HL-60/S4 (cell line): ENCODE data around the gene SLC6A18.

ENCODE experiments used
- in situ Hi-C: fragments of 300-500 bp; cut with MboI; formaldehyde crosslinking; loops from 2 replicates; pipeline ENCODE4 v1.14.3; 2022; ENCODE audit warnings: low sequenced_read_pairs

Gene SLC6A18

DNA sequence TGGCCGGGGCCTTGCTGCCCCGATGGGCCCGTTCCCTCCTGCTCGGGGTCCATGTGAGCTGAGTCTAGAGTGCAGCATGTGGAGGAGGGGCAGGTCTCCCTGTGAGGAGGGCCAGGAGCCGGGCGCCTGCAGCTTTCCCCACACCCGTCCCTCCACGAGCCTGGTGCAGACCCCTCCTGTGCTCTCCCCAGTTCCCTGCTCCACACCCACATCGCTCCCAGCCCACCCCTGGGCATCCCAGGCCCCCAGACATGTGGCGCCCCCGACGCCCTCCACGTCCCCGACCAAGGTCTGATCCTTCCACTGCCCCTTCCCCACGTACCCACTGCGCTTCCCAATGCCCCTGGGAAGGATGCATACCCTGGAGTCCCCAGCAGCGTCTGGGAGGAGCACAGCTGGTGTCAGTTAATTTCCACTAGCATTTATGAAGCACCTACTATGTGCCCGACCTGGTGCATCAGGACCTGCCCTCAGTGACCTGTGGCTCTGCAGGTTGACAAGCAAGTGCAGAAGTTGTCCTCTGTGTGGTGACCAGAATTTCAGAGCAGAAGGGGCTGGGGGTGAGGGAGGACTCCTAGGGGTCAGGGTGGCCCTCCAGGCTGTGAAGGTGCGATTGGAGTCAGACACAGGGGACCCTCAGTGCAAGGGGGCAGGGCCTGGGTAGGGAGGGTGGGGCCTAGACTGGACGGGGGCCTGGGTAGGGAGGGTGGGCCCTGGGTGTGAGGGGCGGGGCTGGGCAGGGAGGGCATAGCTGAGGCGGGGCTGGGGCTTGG lies 10.8 kb upstream of the SLC6A18 start:
- in situ Hi-C loops = no loop called here

DNA sequence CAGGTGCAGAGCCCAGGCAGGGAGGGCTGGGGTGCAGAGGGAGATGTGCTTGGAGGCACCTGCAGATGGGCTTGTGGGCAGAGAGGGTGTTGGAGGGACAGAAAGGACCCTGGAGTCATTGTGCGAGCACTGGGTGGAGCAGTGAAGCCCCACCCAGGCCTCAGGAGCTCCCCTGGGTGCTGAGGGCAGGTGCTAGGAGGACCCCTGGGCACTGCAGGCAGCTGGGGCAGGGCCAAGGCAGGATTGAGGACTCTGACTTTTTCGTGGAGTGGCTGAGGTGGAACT lies 10.3 kb upstream of the SLC6A18 start:
- in situ Hi-C loops = no loop called here

DNA sequence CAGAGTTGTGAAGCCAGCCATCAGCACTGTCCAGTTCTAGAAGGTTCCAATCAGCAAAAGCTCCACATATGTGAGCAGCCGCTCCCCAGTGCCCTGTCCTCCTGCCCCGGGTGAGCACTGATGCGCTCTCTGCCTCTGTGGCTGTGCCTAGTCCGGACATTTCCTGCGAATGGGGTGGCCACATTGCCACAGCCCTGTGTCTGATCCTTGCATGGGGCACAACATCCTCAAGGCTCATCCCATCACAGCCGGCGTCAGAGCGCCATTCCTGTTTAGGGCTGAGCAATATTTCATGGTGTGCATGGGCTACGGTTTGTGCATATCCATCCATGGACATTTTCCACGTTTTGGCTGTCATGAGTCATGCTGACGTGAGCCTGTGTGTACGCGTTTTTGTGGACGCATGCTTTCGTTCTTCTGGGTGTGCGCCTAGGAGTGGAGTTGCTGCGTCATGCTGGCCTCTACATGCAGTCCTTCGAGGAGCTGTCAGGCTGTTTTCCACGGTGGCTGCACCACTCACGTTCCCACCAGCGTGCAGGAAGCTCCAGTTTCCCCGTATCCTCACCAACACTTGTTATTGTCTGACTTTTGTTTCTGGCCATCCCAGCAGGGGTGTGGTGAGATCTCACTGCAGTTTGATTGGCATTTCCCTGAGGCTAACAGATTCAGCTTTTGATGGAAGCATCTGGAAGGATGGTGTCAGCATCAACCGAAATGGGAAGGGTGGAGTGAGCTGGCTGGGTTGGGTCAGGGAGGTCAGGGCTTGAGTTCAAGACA lies 9.7 kb upstream of the SLC6A18 start:
- in situ Hi-C loops = no loop called here

DNA sequence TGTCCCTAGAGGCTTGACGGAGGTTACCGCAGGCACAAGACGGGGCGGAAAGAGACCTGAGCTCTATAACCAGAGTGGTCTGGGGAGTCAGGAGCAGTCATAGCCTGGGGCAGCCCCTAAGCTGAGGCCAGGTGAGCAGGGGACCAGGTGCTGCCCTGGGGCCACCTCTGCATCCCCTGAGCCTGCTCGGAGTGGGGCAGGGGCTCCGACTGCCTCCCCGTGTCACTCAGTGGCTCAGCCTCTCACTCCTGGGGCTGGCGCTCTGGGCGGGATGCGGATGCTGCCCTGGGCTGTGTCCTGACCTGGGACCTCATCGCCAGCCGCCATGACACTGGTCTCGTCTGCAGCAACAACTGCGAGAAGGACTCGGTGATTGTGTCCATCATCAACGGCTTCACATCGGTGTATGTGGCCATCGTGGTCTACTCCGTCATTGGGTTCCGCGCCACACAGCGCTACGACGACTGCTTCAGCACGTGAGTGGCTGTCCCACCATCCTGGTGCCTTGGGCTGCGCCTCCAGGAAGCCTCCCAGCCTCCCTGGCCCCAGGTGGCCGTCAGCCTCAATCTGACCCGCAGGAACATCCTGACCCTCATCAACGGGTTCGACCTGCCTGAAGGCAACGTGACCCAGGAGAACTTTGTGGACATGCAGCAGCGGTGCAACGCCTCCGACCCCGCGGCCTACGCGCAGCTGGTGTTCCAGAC lies 8.8 kb upstream of the SLC6A18 start:
- in situ Hi-C loops = no loop called here

DNA sequence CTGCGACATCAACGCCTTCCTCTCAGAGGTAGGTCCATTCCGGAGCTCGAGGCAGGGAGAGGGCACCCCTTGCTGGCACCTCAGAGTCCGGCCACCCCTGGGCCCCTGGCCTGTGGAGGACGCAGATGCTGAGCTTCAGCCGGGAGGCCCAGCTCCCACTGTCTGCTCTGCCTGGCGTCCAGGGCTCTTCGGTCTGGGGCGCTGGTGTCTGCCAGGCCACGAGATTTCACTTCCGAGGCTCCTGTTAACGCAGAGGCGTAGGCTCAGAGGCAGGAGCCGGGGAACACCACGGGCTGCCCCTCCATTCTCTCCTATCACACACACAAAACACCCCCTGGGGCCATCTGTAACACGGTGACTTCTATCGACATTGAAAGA lies 8.3 kb upstream of the SLC6A18 start:
- in situ Hi-C loops = no loop called here

DNA sequence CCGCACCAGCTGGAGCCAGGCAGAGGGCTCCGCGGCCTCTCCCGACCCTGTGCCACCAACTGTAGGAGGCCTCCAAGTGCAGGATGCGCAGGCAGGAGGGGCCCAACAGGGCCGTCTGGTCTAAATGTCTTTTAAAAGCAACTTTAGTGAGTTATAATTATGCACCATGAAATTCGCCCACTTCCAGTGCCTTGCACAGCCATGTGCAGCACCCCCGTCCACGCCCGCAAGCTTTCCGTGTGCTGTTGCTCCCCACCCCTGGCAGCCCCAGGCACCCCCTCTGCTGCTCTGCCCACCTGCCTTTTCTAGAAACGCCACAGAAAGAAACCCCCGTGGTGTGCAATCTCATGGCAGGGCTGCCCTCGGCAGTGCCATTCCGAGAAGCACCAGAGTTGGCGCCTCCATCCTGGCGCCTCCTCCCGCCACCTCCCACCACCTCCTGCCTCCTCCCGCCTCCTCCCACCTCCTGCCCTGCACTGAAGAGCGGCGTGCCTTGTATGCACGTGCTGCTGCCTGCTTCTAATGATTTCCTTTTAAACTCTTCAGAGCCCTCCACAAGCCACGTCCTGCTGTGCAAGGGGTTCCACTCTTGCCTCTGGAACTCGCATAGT lies 7.5 kb upstream of the SLC6A18 start:
- in situ Hi-C loops = no loop called here

DNA sequence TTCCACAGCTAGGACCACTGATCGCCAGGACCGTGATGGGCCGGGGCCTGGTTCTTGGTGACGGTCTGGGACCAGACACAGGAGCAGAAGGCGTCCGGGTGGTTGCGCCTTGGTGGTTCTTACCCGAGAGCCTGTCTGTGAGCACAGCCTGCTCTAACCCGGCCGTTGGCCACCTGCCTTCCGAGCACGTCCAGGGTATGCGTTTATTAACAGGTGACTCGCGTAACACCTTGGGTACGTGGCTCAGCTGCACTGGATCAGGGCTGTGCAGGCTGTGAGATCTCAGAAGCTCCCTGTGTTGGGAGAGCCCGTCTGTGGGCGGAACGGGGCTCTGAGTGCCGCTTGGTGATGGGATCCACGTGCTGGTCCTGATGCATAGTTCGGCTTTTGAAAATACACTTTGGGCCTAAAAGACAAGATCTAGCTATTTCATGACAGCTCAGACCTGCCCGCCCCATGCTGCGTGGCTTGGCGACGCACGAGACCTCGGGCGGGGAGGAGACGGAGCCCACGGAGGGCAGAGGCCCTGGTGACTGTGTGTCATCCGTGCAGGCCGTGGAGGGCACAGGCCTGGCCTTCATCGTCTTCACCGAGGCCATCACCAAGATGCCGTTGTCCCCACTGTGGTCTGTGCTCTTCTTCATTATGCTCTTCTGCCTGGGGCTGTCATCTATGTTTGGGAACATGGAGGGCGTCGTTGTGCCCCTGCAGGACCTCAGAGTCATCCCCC lies 6.7 kb upstream of the SLC6A18 start:
- in situ Hi-C loops = no loop called here

DNA sequence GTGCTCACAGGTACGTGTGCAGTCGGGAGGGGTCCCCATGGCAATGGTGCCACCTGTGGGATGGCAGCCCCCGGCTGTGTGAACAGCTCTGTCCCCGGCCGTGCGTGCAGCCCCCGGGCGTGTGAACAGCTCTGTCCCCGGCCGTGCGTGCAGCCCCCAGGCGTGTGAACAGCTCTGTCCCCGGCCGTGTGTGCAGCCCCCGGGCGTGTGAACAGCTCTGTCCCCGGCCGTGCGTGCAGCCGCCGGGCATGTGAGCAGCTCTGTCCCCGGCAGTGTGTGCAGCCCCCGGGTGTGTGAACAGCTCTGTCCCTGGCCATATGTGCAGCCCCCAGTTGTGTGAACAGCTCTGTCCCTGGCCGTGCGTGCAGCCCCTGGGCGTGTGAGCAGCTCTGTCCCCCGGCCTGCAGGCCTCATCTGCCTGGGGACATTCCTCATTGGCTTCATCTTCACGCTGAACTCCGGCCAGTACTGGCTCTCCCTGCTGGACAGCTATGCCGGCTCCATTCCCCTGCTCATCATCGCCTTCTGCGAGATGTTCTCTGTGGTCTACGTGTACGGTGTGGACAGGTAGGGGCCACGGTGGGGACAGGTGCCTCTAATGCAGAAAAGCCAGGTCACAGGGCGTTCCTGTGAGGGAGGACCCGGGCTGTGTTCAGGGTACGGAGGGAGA lies 5.9 kb upstream of the SLC6A18 start:
- in situ Hi-C loops = no loop called here

DNA sequence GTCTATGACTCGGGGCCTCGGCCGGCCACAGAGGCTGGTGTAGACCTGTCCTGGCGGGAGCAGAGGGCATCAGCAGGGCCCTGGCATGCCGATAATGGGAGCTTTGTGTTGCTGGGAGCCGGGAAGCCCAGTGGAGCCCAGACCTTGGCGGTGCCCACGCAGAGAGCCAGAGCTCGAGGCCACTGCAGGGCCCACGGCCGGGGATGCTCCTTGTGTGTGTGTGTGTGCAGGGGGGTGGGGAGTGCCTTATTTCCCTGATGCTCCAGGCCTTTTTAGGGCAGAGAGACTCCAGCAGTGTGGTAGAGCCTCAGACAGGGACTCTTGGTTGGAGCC lies 5.4 kb upstream of the SLC6A18 start:
- in situ Hi-C loops = no loop called here

DNA sequence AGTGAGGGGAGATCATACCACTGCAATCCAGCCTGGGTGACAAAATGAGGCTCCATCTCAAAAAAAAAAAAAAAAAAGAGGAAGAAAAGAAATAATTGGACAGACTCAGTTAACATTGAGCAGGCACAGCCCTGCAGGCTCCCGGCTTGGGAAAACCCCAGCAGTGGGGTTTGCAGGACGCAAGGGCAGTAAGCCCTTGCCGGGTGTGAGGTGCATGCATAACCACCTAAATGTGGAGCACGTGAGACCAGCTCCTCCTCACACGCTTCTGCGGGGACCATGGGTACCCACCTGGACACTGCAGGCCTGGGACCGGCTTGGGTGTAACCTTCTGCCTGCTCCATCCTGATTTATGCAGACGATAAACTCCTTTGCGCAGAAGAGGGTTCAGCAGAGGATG lies 4.8 kb upstream of the SLC6A18 start:
- in situ Hi-C loops = no loop called here

DNA sequence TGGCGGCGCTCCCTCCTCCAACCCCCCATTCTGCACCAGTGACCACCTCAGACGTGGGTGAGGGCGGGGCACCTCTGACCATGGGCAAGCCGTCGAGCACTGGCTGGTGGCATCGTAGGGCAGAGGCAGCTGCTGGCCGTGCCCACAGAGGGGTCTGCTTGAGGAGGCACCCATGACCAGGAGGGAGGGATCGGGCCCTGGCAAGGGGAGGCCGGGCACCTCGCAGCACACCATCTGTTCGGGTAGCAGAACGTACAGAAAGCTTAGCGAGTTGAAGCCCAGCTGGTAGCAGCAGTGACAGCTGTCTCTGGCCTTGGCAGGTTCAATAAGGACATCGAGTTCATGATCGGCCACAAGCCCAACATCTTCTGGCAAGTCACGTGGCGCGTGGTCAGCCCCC lies 4.3 kb upstream of the SLC6A18 start:
- in situ Hi-C loops = no loop called here

DNA sequence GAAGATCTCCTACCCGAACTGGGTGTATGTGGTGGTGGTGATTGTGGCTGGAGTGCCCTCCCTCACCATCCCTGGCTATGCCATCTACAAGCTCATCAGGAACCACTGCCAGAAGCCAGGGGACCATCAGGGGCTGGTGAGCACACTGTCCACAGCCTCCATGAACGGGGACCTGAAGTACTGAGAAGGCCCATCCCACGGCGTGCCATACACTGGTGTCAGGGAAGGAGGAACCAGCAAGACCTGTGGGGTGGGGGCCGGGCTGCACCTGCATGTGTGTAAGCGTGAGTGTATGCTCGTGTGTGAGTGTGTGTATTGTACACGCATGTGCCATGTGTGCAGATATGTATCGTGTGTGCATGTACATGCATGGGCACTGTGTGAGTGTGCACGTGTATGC lies 3.5 kb upstream of the SLC6A18 start:
- in situ Hi-C loops = no loop called here

DNA sequence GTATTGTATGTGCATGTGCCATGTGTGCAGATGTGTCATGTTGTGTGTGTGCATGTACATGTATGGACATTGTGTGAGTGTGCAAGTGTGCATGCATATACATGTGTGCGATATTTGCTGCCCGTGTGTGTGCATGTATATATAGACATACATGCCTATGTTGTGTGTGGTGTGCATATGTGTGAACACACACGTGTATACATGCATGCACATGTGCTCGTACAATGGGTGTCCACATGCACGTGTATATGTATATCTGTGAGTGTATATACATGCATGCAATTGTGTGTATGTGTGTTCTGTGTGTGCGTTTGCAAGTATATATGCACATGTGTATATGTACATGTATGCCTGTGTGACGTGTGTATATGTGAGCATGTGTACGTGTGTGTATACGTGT lies 3.0 kb upstream of the SLC6A18 start:
- in situ Hi-C loops = no loop called here

DNA sequence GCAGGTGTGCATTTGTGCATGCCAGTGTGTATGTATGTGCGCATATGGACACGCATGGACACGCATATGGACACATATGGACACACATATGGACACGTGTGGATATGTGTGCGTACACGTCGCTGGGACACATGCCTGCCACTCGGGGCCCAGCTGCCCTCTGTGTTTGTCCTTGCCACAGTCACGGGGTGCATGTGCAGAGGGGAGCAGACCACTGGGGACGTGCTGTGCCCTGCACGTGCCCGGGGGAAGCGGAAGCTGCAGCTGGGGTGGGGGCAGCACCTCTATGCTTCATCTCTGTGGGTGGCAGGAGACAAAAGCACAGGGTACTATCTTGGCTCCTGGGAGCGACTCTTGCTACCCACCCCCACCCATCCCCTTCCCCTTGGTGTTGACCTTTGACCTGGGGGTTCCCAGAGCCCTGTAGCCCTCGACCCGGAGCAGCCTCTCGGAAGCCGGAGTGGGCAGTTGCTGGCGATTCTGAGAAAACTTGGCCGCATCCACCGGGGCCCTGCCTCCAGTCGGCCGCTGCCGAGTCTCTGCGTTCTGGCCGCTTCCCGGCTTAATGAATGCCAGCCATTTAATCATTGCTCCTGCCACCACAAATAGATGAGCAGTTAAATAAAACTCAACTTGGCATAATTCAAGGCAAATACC lies 2.4 kb upstream of the SLC6A18 start:
- in situ Hi-C loops = no loop called here

DNA sequence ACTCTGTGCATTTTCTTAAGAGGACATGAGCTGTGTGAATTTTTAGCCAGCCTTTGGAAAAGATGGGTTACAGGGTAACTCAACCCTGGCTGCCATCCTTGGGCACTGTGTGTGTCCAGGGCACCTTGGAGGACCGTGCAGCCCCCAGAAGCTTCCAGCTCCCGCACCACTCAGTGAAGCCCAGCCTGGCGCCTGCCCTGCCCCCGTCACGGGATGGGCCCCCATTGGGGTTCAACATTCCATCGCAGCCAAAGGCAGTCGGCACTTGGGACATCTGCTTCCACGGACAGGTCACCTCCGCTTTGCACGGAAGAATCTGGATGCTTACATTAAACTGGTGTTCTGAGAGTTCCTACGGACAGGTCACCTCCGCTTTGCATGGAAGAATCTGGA lies 1.9 kb upstream of the SLC6A18 start:
- in situ Hi-C loops = no loop called here

DNA sequence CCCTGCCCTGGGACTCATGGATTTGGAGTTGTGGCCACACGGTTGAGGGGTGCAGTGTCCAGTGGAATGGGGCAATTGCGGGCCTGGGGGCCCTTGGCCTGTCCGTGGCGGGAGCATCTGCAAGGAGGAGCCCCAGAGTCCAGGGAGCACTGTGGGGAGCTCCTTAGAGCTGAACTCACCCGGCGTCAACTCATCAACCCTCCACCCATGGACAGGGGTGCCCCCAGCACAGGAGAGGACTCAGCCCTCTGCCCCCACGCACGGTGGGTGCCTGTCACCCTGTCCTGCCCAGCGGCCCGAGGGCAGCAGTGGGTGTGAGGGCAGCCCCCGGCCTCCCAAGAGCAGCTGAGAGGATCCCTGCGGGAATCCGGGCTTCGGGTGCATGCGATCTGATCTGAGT lies 550 bp upstream of the SLC6A18 start:
- in situ Hi-C loops = no loop called here

DNA sequence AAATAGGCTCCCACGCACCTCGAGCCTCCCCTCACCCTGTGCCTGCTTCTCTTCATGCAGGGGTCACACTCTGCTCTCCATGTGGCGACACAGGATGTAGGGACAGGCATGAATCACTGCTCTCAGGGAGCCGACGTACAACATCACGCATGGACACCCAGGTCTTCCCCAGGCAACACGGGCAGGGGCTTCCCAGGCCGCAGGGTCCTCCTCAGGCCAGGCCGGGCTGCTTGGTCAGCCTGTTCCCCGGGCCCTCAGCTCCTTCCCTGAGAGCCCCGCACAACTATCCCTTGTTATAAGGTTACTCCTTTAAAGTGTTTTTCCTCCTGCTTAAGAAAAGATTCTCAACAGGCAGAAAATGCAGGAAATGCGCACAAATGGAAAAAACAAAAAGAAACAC lies 1.1 kb downstream of the SLC6A18 start:
- in situ Hi-C loops = no loop called here

DNA sequence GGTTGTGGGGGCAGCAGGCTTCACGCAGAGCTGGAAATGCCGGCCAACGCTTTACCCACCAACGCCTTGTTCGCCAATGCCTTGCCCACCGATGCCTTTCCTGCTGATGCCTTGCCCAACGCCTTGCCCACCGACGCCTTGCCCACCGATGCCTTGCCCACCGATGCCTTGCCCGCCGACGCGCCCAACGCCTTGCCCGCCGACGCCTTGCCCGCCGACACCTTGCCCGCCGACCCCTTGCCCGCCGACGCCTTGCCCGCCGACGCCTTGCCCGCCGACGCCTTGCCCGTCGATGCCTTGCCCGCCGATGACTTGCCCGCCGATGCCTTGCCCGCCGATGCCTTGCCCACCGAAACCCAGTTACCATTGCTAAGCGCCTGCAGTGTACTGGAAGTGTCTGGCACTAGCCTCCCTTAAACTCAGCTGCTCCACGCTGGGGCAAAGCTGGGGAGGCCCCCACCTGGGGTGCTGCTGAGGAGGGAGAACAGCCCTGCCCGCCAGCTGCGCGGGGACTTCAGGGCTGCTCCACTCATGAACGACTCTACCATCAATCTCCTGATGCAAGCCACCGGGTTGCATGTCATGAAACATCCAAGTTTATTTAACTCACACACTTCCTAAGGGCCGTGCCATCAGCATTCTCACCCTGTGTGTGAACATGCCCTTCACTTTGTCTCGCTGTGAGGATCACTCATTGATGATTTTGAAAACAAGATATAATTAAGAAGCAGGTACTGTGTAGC lies 1.8 kb downstream of the SLC6A18 start:
- in situ Hi-C loops = no loop called here

DNA sequence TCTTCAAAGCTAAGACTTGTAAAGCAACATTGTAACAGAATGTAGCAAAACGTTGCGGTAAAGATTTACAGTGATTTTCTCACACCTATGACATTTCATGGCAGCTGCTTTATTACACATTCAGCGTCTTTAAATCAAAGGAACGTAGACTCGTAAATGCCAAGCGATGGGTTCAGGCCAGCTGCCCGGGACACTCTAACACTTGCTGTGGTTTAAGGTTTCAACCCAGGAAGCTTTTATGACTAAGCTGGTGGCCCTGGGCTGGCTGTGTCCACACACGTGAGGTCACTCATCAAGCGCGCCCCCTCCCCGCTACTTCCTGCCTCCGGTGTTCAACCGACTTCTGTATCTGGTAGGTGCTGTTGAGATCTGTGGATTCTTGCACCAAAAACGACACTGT lies 2.5 kb downstream of the SLC6A18 start:
- in situ Hi-C loops = no loop called here

DNA sequence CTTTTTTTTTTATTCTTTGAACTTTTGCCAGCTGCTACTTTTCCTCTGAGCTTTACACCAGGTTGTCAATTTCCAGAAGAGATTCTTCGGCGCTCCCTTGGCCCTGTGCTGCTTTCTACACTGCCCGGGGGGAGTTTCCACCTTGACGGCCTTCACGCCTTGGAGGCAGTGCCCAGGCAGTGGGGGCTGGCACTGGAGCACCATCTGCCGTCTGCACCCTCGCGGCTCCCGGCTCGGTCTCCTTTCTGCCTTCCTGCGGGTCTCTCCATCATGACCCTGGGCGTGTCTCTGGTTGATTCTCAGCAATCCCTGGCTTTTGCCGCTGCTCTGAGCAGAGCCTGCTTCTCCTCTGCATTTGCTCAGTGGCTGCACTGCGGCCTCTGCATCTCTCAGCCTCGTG lies 2.9 kb downstream of the SLC6A18 start:
- in situ Hi-C loops = no loop called here
